Endodermal cell (in vitro differentiated cells): ENCODE data around the gene TOM1. TPM values are rescaled to one million over a fixed set of nuclear protein-coding genes. Genes with fewer than 3 reads are reported as not detected.

ENCODE experiments used
- DNase-seq: peaks from one replicate; pipeline ENCODE4 v3.0.0-alpha.2; 2017
- H3K27ac ChIP-seq: 2 replicates; pipeline ENCODE4 v1.5.1; 2013; ENCODE audit warnings: mild to moderate bottlenecking, low read depth, low read length, moderate library complexity
- H3K27me3 ChIP-seq: 2 replicates; pipeline ENCODE4 v1.6.1; 2013; ENCODE audit warnings: mild to moderate bottlenecking, low read length, moderate library complexity; ENCODE audit not compliant: insufficient read depth, control insufficient read depth, poor library complexity, severe bottlenecking
- H3K36me3 ChIP-seq: 2 replicates; pipeline ENCODE4 v1.7.0; 2013; ENCODE audit warnings: mild to moderate bottlenecking, low read length, moderate library complexity; ENCODE audit not compliant: control insufficient read depth, insufficient read depth
- H3K4me1 ChIP-seq: one replicate; pipeline ENCODE4 v1.7.0; 2013; ENCODE audit warnings: low read length; ENCODE audit not compliant: control insufficient read depth, insufficient read depth
- H3K4me3 ChIP-seq: 2 replicates; pipeline ENCODE4 v1.5.1; 2013; ENCODE audit warnings: mild to moderate bottlenecking, low read length, moderate library complexity
- H3K9ac ChIP-seq: 2 replicates; pipeline ENCODE4 v1.6.1; 2013; ENCODE audit warnings: mild to moderate bottlenecking, low read length, moderate library complexity; ENCODE audit not compliant: poor library complexity, severe bottlenecking; ENCODE audit errors: extremely low read depth
- H3K9me3 ChIP-seq: 2 replicates; pipeline ENCODE4 v1.6.1; 2013; ENCODE audit warnings: mild to moderate bottlenecking, low read length, moderate library complexity; ENCODE audit not compliant: control insufficient read depth
- H3K27ac Mint-ChIP-seq: 2 replicates; pipeline ENCODE4 v1.8.0; 2020; ENCODE audit warnings: mixed read lengths
- H3K27me3 Mint-ChIP-seq: 2 replicates; pipeline ENCODE4 v1.8.0; 2021; ENCODE audit warnings: mild to moderate bottlenecking, mixed read lengths; ENCODE audit not compliant: insufficient read depth
- H3K36me3 Mint-ChIP-seq: 2 replicates; pipeline ENCODE4 v1.8.0; 2020; ENCODE audit warnings: low read depth, mixed read lengths
- H3K4me1 Mint-ChIP-seq: 2 replicates; pipeline ENCODE4 v1.8.0; 2020; ENCODE audit warnings: mixed read lengths
- H3K4me3 Mint-ChIP-seq: 2 replicates; pipeline ENCODE4 v1.8.0; 2020; ENCODE audit warnings: mild to moderate bottlenecking, moderate library complexity, mixed read lengths
- H3K9me3 Mint-ChIP-seq: 2 replicates; pipeline ENCODE4 v1.8.0; 2020; ENCODE audit warnings: mild to moderate bottlenecking, mixed read lengths
- WGBS, 2 experiments: methylation state at CpG; one replicate each; pipeline versions ENCODE4 v1.1.5 to v1.1.7; 2013; ENCODE audit warnings: missing lambda C conversion rate in 2 of 2, mixed read lengths in 1 of 2; ENCODE audit not compliant: insufficient coverage in 1 of 2, insufficient read length in 1 of 2; 5-methylcytosine and 5-hydroxymethylcytosine counted together
- total RNA-seq, 2 donors: library from RNA; stranded (reverse); fragmentation: NEBNext Ultra II Directional in 1 of 2; extraction: Animal tissue kit (Norgen Biotek cat#: 25700) in 1 of 2; gene quantifications; 2 replicates in 1 of 2; 3 replicates in 1 of 2; pipeline ENCODE4 v1.2.1, GENCODE V29; 2021
- TF ChIP-seq, protein P1 (sequence below): fragments of 200-600 bp; sonication (generic); conservative IDR thresholded peaks from 2 replicates; pipeline ENCODE4 v1.5.0; 2021; ENCODE audit warnings: antibody characterized with exemption, mild to moderate bottlenecking

TOM1 gene
- total RNA-seq, 2 donors from 2014 or later: 31.3 to 33.3 TPM

DNA sequence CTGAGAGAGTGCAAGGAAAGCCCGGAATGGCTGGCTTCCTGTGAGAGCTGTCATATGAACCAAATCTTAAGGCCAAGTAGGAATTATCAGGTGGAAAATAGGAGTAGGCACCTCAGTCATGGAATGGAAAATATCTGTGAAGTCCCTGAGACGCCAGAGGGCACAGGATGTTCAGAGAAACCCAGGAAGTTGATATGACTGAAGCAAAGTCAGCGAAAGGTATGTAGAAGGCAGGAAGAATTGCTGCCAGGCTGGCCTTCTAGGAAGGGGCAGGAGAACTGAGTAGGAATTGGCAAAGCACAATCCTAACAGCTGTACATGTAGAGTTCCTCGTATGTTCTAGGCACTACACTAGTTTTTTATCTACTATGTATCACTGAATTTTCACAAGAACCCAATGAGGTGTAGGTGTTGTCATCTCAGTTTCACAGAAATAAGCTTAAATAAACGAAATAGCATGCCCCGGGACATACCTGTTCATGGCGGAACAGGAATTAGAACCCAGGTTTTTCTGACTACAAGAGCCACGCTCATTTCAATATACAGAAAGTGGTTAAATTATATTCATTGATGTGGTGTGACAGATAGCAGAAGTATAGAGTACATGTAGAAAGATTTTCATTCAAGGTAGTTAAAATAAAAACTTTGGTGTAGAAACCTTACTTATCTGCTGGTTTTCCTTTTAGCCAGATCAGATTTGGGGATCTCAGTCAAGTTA, 25.4 kb upstream of the TOM1 start:
- Mint-ChIP-seq H3K36me3 (peaks cover 61% of the 10 kb centered on the region), H3K9me3 (peaks cover 4% of the 10 kb centered on the region), H3K27ac (no peak overlapping the region), H3K4me1 (no peaks in the 10 kb centered on the region), H3K27me3 (no peaks in the 10 kb centered on the region), H3K4me3 (no peak overlapping the region)
- DNase-seq: no peak
- TF ChIP-seq, protein P1, sequence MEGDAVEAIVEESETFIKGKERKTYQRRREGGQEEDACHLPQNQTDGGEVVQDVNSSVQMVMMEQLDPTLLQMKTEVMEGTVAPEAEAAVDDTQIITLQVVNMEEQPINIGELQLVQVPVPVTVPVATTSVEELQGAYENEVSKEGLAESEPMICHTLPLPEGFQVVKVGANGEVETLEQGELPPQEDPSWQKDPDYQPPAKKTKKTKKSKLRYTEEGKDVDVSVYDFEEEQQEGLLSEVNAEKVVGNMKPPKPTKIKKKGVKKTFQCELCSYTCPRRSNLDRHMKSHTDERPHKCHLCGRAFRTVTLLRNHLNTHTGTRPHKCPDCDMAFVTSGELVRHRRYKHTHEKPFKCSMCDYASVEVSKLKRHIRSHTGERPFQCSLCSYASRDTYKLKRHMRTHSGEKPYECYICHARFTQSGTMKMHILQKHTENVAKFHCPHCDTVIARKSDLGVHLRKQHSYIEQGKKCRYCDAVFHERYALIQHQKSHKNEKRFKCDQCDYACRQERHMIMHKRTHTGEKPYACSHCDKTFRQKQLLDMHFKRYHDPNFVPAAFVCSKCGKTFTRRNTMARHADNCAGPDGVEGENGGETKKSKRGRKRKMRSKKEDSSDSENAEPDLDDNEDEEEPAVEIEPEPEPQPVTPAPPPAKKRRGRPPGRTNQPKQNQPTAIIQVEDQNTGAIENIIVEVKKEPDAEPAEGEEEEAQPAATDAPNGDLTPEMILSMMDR: no peak
- Histone ChIP-seq H3K36me3 (peaks cover 87% of the 10 kb centered on the region), H3K9me3 (peaks cover 8% of the 10 kb centered on the region), H3K27me3 (no peaks in the 10 kb centered on the region), H3K4me3 (no peak overlapping the region), H3K27ac (no peak overlapping the region), H3K9ac (no peak overlapping the region), H3K4me1 (no peaks in the 10 kb centered on the region)
- WGBS, 2 experiments: 96 to 97% methylated on average over 8 of the region's 8 CpGs

DNA sequence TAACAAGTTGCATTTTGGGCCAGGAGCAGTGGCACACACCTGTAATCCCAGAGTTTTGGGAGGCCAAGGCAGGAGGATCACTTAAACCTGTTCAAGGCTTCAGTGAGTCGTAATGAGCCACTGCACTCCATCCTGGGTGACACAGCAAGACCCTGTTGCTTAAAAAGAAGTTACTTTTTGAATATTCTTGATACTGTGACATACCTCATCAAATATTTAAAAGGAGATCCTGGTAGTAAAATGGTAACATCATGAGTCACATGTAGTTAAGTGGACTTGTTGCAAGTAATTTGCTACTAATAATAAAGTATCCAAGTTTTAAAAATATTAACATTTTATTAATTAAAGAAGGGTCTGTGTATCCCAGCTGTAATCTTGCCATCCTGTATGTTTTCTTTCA, 24.1 kb upstream of the TOM1 start:
- Histone ChIP-seq H3K9ac (no peak overlapping the region), H3K27me3 (no peaks in the 10 kb centered on the region), H3K36me3 (peaks cover 87% of the 10 kb centered on the region), H3K27ac (no peak overlapping the region), H3K9me3 (no peaks in the 10 kb centered on the region), H3K4me1 (no peaks in the 10 kb centered on the region), H3K4me3 (no peak overlapping the region)
- DNase-seq: no peak
- no peak overlapping the region for H3K4me3 Mint-ChIP-seq
- no peaks in the 10 kb centered on the region for H3K4me1 Mint-ChIP-seq
- TF ChIP-seq, protein P1: no peak
- no peak overlapping the region for H3K27ac Mint-ChIP-seq
- H3K27me3 Mint-ChIP-seq: no peaks in the 10 kb centered on the region
- WGBS, 2 experiments: 100% methylated on average over 1 of the region's 1 CpG
- peaks cover 57% of the 10 kb centered on the region for H3K36me3 Mint-ChIP-seq
- H3K9me3 Mint-ChIP-seq: no peaks in the 10 kb centered on the region

DNA sequence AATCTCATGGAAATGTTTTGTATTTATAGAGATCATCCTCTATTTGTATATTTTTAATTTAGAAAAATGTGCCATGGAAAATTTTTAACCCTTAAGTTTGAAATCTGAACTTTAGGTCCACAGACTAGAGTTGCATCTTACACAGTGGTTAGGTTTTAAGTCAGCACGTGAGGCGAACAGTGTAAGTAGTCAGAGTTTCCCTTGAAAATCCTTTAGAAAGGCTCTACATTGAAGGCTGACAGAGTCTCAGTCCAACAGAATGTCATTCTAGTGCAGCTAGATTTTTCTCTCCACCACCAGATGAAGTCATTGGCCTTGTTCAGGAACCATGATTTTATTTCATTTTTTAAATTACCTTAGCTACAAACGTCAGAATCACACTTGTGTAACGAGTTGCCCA, 23.7 kb upstream of the TOM1 start:
- Mint-ChIP-seq H3K27me3 (no peaks in the 10 kb centered on the region), H3K36me3 (peaks cover 58% of the 10 kb centered on the region), H3K9me3 (no peaks in the 10 kb centered on the region), H3K27ac (no peak overlapping the region), H3K4me3 (no peak overlapping the region), H3K4me1 (no peaks in the 10 kb centered on the region)
- Histone ChIP-seq H3K4me1 (no peaks in the 10 kb centered on the region), H3K36me3 (peaks cover 85% of the 10 kb centered on the region), H3K9me3 (no peaks in the 10 kb centered on the region), H3K27ac (no peak overlapping the region), H3K9ac (no peak overlapping the region), H3K27me3 (no peaks in the 10 kb centered on the region), H3K4me3 (no peak overlapping the region)
- DNase-seq: no peak
- 96 to 98% methylated on average over 4 of the region's 4 CpGs for WGBS, 2 experiments
- TF ChIP-seq, protein P1: no peak
